Measurements from ENCODE around the gene EEF1AKMT3.
A peak's percentile ranks its signal among the peaks of the same experiment; 100 is the strongest.

Gene EEF1AKMT3

DNA sequence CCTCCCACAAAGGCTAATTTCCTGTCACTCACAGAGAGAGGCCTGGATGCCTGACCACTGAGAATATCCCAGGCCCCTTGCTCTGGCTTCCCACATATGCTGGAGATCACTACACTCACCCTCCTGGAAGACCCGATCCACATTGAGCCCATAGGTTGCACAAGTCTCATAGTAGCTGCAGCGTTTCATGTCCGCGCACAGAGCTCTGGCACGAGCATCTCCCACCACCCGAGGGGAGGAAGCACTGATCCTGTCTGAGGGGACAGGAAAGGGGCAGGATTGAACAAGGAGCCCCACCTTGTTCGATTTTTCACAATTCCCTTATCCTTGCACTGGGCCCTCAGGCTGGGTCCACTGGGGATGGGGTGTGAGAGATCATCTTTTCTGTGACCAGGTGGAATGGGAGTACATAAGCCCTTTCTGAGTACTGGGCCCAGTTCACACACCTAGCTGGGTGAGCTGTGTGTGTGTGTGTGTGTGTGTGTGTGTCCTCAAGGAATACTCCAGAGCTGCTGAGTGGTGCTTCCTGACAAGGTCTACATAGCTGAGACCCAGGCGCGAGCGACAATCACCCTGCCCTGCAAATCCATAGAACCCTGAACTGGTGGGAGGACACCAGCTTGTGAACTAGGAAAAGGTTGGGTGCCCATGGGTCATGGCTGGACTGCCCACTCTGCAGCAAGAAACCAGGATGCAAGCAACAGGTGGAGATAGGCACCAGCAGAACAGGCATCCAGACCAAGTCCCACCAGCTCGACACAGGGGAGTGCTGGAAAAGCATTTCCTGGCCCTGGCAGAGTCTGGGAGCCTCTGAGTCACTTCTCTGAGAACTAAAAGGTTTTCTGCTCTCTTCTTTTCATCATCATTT lies 39.5 kb upstream of the EEF1AKMT3 start:
- Histone ChIP-seq H3K4ac (ENCODE audit: low read length) (no peak overlapping the region), H3K27me3 (ENCODE audit: control insufficient read depth in 3 of 3, insufficient read depth in 3 of 3, low read depth in 1 of 3, low read length in 3 of 3) (peaks cover 3 to 94% (median 21%) of the 10 kb centered on the region in 3 experiments), H3K27ac (replicated peaks; ENCODE audit: low read length) (no peak overlapping the region), H3K4me3 (ENCODE audit: low read length in 2 of 2) (no peak overlapping the region), H2BK15ac (ENCODE audit: low read length) (no peak overlapping the region), H3K36me3 (replicated peaks in 1 of 2; ENCODE audit: control insufficient read depth in 2 of 2, insufficient read depth in 2 of 2, low read length in 2 of 2) (peaks cover 0 to 47% of the 10 kb centered on the region in 2 donors), H2BK5ac (ENCODE audit: low read length) (no peak overlapping the region), H3K4me1 (ENCODE audit: control insufficient read depth in 2 of 2, insufficient read depth in 1 of 2, low read depth in 1 of 2, low read length in 2 of 2) (peaks cover 10 to 14% of the 10 kb centered on the region in 2 donors), H3K23ac (ENCODE audit: low read depth, low read length, poor library complexity) (no peak overlapping the region), H2AFZ (ENCODE audit: low read length) (no peak overlapping the region), H3K18ac (ENCODE audit: low read length) (no peak overlapping the region), H2BK12ac (ENCODE audit: low read length) (no peak overlapping the region), H2AK5ac (ENCODE audit: low read depth, low read length) (no peak overlapping the region), H3K9ac (ENCODE audit: low read depth, low read length, poor library complexity) (peak overlapping the region; percentile 22), H3K4me2 (ENCODE audit: insufficient read depth, low read length, poor library complexity, severe bottlenecking) (no peak overlapping the region), H3K79me1 (ENCODE audit: low read depth, low read length) (no peaks in the 10 kb centered on the region), H4K91ac (ENCODE audit: low read depth, low read length, poor library complexity) (no peak overlapping the region), H3K9me3 (replicated peaks in 1 of 2; ENCODE audit: control insufficient read depth in 2 of 2, insufficient read depth in 1 of 2, low read depth in 1 of 2, low read length in 2 of 2) (peaks cover 0 to 4% of the 10 kb centered on the region in 2 donors), H2BK120ac (ENCODE audit: low read depth, low read length) (no peak overlapping the region), H4K8ac (ENCODE audit: low read depth, low read length) (no peak overlapping the region), H3K14ac (ENCODE audit: low read length) (no peak overlapping the region)
- no peak for DNase-seq (ENCODE audit: low spot score)
- no CpG with 5 or more reads among the region's 11 CpGs for WGBS, 2 donors (ENCODE audit: extremely low coverage in 2 of 2, insufficient read length in 2 of 2, insufficient replicate concordance in 1 of 2)

DNA sequence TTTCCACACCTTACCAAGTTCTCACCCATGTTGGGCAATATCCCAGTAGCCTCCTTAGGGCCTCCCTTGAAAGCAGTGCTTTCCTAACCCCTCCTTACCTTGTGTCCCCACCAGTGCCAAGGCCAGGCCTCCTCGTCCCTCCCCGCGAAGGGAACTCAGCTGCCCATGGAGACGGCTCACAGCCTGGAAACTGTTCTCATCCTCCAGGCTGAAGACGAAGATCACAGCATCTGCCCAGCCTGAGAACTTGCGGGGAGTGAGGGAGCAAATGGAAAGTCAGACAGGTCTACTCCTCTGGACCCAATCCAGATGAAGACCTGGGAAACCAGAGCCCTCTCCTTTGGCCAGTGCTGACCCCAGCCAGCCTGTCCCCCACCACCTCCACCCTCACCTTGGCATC lies 38.5 kb upstream of the EEF1AKMT3 start:
- no peak overlapping the region for H2AK5ac ChIP-seq (ENCODE audit: low read depth, low read length)
- no peak overlapping the region for H3K18ac ChIP-seq (ENCODE audit: low read length)
- H3K14ac ChIP-seq (ENCODE audit: low read length), result no peak overlapping the region
- no peak overlapping the region for H3K9ac ChIP-seq (ENCODE audit: low read depth, low read length, poor library complexity)
- H2BK15ac ChIP-seq (ENCODE audit: low read length), result no peak overlapping the region
- no peak overlapping the region for H3K4me3 ChIP-seq (ENCODE audit: low read length in 2 of 2)
- H3K27me3 ChIP-seq (ENCODE audit: control insufficient read depth in 3 of 3, insufficient read depth in 3 of 3, low read depth in 1 of 3, low read length in 3 of 3), result peaks cover 3 to 91% (median 22%) of the 10 kb centered on the region in 3 experiments
- no peaks in the 10 kb centered on the region for H3K79me1 ChIP-seq (ENCODE audit: low read depth, low read length)
- H4K8ac ChIP-seq (ENCODE audit: low read depth, low read length), result no peak overlapping the region
- no peak overlapping the region for H2BK5ac ChIP-seq (ENCODE audit: low read length)
- no peak overlapping the region for H2BK120ac ChIP-seq (ENCODE audit: low read depth, low read length)
- peaks cover 0 to 46% of the 10 kb centered on the region in 2 donors for H3K36me3 ChIP-seq (replicated peaks in 1 of 2; ENCODE audit: control insufficient read depth in 2 of 2, insufficient read depth in 2 of 2, low read length in 2 of 2)
- H3K9me3 ChIP-seq (replicated peaks in 1 of 2; ENCODE audit: control insufficient read depth in 2 of 2, insufficient read depth in 1 of 2, low read depth in 1 of 2, low read length in 2 of 2), result peaks cover 0 to 4% of the 10 kb centered on the region in 2 donors
- H3K23ac ChIP-seq (ENCODE audit: low read depth, low read length, poor library complexity), result no peak overlapping the region
- H2BK12ac ChIP-seq (ENCODE audit: low read length), result no peak overlapping the region
- no peak overlapping the region for H3K27ac ChIP-seq (replicated peaks; ENCODE audit: low read length)
- DNase-seq (ENCODE audit: low spot score), result no peak
- no peak overlapping the region for H4K91ac ChIP-seq (ENCODE audit: low read depth, low read length, poor library complexity)
- H3K4me2 ChIP-seq (ENCODE audit: insufficient read depth, low read length, poor library complexity, severe bottlenecking), result no peak overlapping the region
- peaks cover 10 to 14% of the 10 kb centered on the region in 2 donors for H3K4me1 ChIP-seq (ENCODE audit: control insufficient read depth in 2 of 2, insufficient read depth in 1 of 2, low read depth in 1 of 2, low read length in 2 of 2)
- H3K4ac ChIP-seq (ENCODE audit: low read length), result no peak overlapping the region
- WGBS, 2 donors (ENCODE audit: extremely low coverage in 2 of 2, insufficient read length in 2 of 2, insufficient replicate concordance in 1 of 2), result no CpG with 5 or more reads among the region's 6 CpGs
- no peak overlapping the region for H2AFZ ChIP-seq (ENCODE audit: low read length)

DNA sequence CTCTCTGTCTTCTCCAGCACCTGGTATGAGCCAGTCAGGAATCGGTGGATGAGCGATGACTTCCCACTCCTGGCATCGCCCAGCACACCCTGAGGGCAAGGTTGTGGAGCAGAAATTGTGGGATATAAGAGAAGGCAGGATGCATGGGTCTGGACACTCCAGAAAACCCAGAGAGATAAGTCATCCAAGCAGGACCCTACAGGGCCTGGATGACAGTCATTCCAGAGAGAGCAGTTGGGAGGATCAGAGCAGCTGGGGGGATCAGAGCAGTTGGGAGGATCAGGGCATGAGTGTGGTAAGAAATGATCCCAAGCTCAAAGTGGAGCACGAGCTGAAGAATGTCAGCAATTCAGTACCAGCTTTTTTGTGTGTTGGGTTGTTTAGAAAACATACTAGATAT lies 37.8 kb upstream of the EEF1AKMT3 start:
- H3K27me3 ChIP-seq (ENCODE audit: control insufficient read depth in 3 of 3, insufficient read depth in 3 of 3, low read depth in 1 of 3, low read length in 3 of 3), result peaks cover 3 to 92% (median 26%) of the 10 kb centered on the region in 3 experiments
- no peak overlapping the region for H3K14ac ChIP-seq (ENCODE audit: low read length)
- H3K23ac ChIP-seq (ENCODE audit: low read depth, low read length, poor library complexity), result no peak overlapping the region
- H3K4me1 ChIP-seq (ENCODE audit: control insufficient read depth in 2 of 2, insufficient read depth in 1 of 2, low read depth in 1 of 2, low read length in 2 of 2), result peaks cover 16 to 21% of the 10 kb centered on the region in 2 donors
- no peak overlapping the region for H2BK120ac ChIP-seq (ENCODE audit: low read depth, low read length)
- peaks cover 0 to 42% of the 10 kb centered on the region in 2 donors for H3K36me3 ChIP-seq (replicated peaks in 1 of 2; ENCODE audit: control insufficient read depth in 2 of 2, insufficient read depth in 2 of 2, low read length in 2 of 2)
- no peak overlapping the region for H2BK15ac ChIP-seq (ENCODE audit: low read length)
- H2AK5ac ChIP-seq (ENCODE audit: low read depth, low read length), result no peak overlapping the region
- no peak overlapping the region for H2AFZ ChIP-seq (ENCODE audit: low read length)
- no CpG with 5 or more reads among the region's 4 CpGs for WGBS, 2 donors (ENCODE audit: extremely low coverage in 2 of 2, insufficient read length in 2 of 2, insufficient replicate concordance in 1 of 2)
- no peak overlapping the region for H2BK12ac ChIP-seq (ENCODE audit: low read length)
- H3K9ac ChIP-seq (ENCODE audit: low read depth, low read length, poor library complexity), result no peak overlapping the region
- peaks cover 0 to 4% of the 10 kb centered on the region in 2 donors for H3K9me3 ChIP-seq (replicated peaks in 1 of 2; ENCODE audit: control insufficient read depth in 2 of 2, insufficient read depth in 1 of 2, low read depth in 1 of 2, low read length in 2 of 2)
- no peak overlapping the region for H3K27ac ChIP-seq (replicated peaks; ENCODE audit: low read length)
- DNase-seq (ENCODE audit: low spot score), result no peak
- H3K79me1 ChIP-seq (ENCODE audit: low read depth, low read length), result no peaks in the 10 kb centered on the region
- H4K91ac ChIP-seq (ENCODE audit: low read depth, low read length, poor library complexity), result no peak overlapping the region
- H4K8ac ChIP-seq (ENCODE audit: low read depth, low read length), result no peak overlapping the region
- no peak overlapping the region for H3K18ac ChIP-seq (ENCODE audit: low read length)
- no peak overlapping the region for H2BK5ac ChIP-seq (ENCODE audit: low read length)
- H3K4me3 ChIP-seq (ENCODE audit: low read length in 2 of 2), result no peak overlapping the region
- no peak overlapping the region for H3K4ac ChIP-seq (ENCODE audit: low read length)
- no peak overlapping the region for H3K4me2 ChIP-seq (ENCODE audit: insufficient read depth, low read length, poor library complexity, severe bottlenecking)

- DNase-seq (ENCODE audit: low spot score), result no peak
- Histone ChIP-seq H3K36me3 (replicated peaks in 1 of 2; ENCODE audit: control insufficient read depth in 2 of 2, insufficient read depth in 2 of 2, low read length in 2 of 2) (peaks cover 0 to 35% of the 10 kb centered on the region in 2 donors), H2AFZ (ENCODE audit: low read length) (peak overlapping the region; percentile 92), H3K4me1 (ENCODE audit: control insufficient read depth in 2 of 2, insufficient read depth in 1 of 2, low read depth in 1 of 2, low read length in 2 of 2) (peaks cover 18 to 25% of the 10 kb centered on the region in 2 donors), H4K8ac (ENCODE audit: low read depth, low read length) (no peak overlapping the region), H2BK5ac (ENCODE audit: low read length) (no peak overlapping the region), H3K18ac (ENCODE audit: low read length) (no peak overlapping the region), H3K9me3 (replicated peaks in 1 of 2; ENCODE audit: control insufficient read depth in 2 of 2, insufficient read depth in 1 of 2, low read depth in 1 of 2, low read length in 2 of 2) (peaks cover 0 to 4% of the 10 kb centered on the region in 2 donors), H3K79me1 (ENCODE audit: low read depth, low read length) (no peaks in the 10 kb centered on the region), H3K4ac (ENCODE audit: low read length) (no peak overlapping the region), H2BK12ac (ENCODE audit: low read length) (no peak overlapping the region), H2BK15ac (ENCODE audit: low read length) (no peak overlapping the region), H4K91ac (ENCODE audit: low read depth, low read length, poor library complexity) (no peak overlapping the region), H3K9ac (ENCODE audit: low read depth, low read length, poor library complexity) (no peak overlapping the region), H3K4me3 (ENCODE audit: low read length in 2 of 2) (peak overlapping the region in 1 of 2 donors; percentile 33), H2AK5ac (ENCODE audit: low read depth, low read length) (no peak overlapping the region), H3K14ac (ENCODE audit: low read length) (no peak overlapping the region), H2BK120ac (ENCODE audit: low read depth, low read length) (no peak overlapping the region), H3K4me2 (ENCODE audit: insufficient read depth, low read length, poor library complexity, severe bottlenecking) (no peak overlapping the region), H3K27me3 (ENCODE audit: control insufficient read depth in 3 of 3, insufficient read depth in 3 of 3, low read depth in 1 of 3, low read length in 3 of 3) (peaks cover 3 to 92% (median 26%) of the 10 kb centered on the region in 3 experiments), H3K23ac (ENCODE audit: low read depth, low read length, poor library complexity) (no peak overlapping the region), H3K27ac (replicated peaks; ENCODE audit: low read length) (no peak overlapping the region)
- no CpG with 5 or more reads among the region's 8 CpGs for WGBS, 2 donors (ENCODE audit: extremely low coverage in 2 of 2, insufficient read length in 2 of 2, insufficient replicate concordance in 1 of 2)
These were observed 37.1 kb upstream of the EEF1AKMT3 start for GRCh38 chr12:57735198-57735855.
